K562 (cell line): ENCODE data around the gene PODXL2. TPM values are rescaled to one million over a fixed set of nuclear protein-coding genes. Genes with fewer than 3 reads are reported as not detected.

Experiments used
- ATAC-seq: fragments of 200-7000 bp; cut with Tn5 transposase; 3 replicates; pipeline ENCODE4 v1.9.1; 2020; ENCODE audit warnings: moderate library complexity
- BruUV-seq: library from RNA; stranded (reverse); fragments of 400-500 nt; replicated peaks from 2 replicates; lab custom pipeline; 2021; lab: Mats Ljungman, UMichigan
- CTCF ChIA-PET: fragments of 300-600 bp; formaldehyde crosslinking; extraction: SDS; loops from one replicate; lab custom pipeline; 2021; ENCODE audit warnings: low intra/inter-chr PET ratio; lab: Yijun Ruan, JAX
- POLR2A ChIA-PET: fragments of 300-600, 350-650 bp; sonication (Branson Sonifier 250); formaldehyde crosslinking; extraction: SDS; loops from one replicate; lab custom pipeline; 2021; ENCODE audit warnings: antibody characterized with exemption, inconsistent platforms; lab: Yijun Ruan, JAX
- DNase-seq, 4 experiments: peaks; one replicate each; pipeline versions ENCODE4 v3.0.0 to v3.0.0-alpha.2; 2011 to 2018; ENCODE audit warnings: low spot score in 3 of 4, mixed read lengths in 3 of 4; ENCODE audit errors: extremely low read depth in 1 of 4
- FAIRE-seq: peaks from 2 replicates; lab custom pipeline; 2011; peaks lifted over from hg19 to GRCh38; lab: Jason Lieb, UNC
- H2AFZ ChIP-seq: 2 replicates; pipeline ENCODE4 v1.6.0; 2011; ENCODE audit warnings: low read depth, low read length, control low read depth, inconsistent platforms
- H3K27ac ChIP-seq: fragments of 200-600 bp; 3 replicates; pipeline ENCODE4 v1.8.0; 2011; ENCODE audit warnings: low read depth, mild to moderate bottlenecking, control low read depth, inconsistent platforms, low read length, moderate library complexity, mixed read lengths; ENCODE audit errors: extremely low read depth
- H3K27me3 ChIP-seq, 2 experiments: fragments of 300-600 bp in 1 of 2; 2 replicates in 1 of 2; 3 replicates in 1 of 2; pipeline versions ENCODE4 v1.6.0 to v1.8.0; 2011; ENCODE audit warnings: inconsistent platforms in 2 of 2, low read length in 2 of 2, mild to moderate bottlenecking in 1 of 2, mixed read lengths in 1 of 2, moderate library complexity in 1 of 2; ENCODE audit not compliant: control insufficient read depth in 2 of 2, insufficient read depth in 2 of 2
- H3K36me3 ChIP-seq: fragments of 300-600 bp; 3 replicates; pipeline ENCODE4 v1.8.0; 2011; ENCODE audit warnings: mild to moderate bottlenecking, low read length, inconsistent platforms; ENCODE audit not compliant: control insufficient read depth, insufficient read depth
- H3K4me1 ChIP-seq, 2 experiments: fragments of 200-600 bp in 1 of 2; replicated peaks in 1 of 2; 2 replicates in 1 of 2; 3 replicates in 1 of 2; pipeline versions ENCODE4 v1.5.1 to v1.8.0; 2011; ENCODE audit warnings: inconsistent platforms in 2 of 2, low read length in 2 of 2, mild to moderate bottlenecking in 1 of 2, mixed read lengths in 1 of 2, moderate library complexity in 1 of 2; ENCODE audit not compliant: control insufficient read depth in 2 of 2, insufficient read depth in 2 of 2
- H3K4me2 ChIP-seq: 2 replicates; pipeline ENCODE4 v1.6.1; 2011; ENCODE audit warnings: low read length, control low read depth, inconsistent platforms, mixed read lengths; ENCODE audit not compliant: insufficient read depth
- H3K4me3 ChIP-seq: fragments of 200-600 bp; sonication (generic), shearing (Covaris generic); 2 replicates; pipeline ENCODE4 v1.5.1; 2016; ENCODE audit warnings: control low read depth, inconsistent platforms
- H3K79me2 ChIP-seq: fragments of 200-600 bp; 3 replicates; pipeline ENCODE4 v1.8.0; 2011; ENCODE audit warnings: low read length, inconsistent platforms; ENCODE audit not compliant: control insufficient read depth, insufficient read depth
- H3K9ac ChIP-seq, 2 experiments: 2 replicates each; pipeline versions ENCODE4 v1.6.0 to v1.6.1; 2011; ENCODE audit warnings: low read depth in 2 of 2, low read length in 2 of 2, control low read depth in 1 of 2, inconsistent platforms in 1 of 2, mild to moderate bottlenecking in 1 of 2, mixed read lengths in 1 of 2; ENCODE audit not compliant: insufficient read depth in 1 of 2
- H3K9me1 ChIP-seq: one replicate; pipeline ENCODE4 v1.6.0; 2011; ENCODE audit warnings: inconsistent platforms, mild to moderate bottlenecking, low read length, moderate library complexity; ENCODE audit not compliant: control insufficient read depth, insufficient read depth
- H3K9me3 ChIP-seq: replicated peaks from 2 replicates; pipeline ENCODE4 v1.5.1; 2011; ENCODE audit warnings: low read depth, low read length, inconsistent platforms; ENCODE audit not compliant: control insufficient read depth, insufficient read depth
- H4K20me1 ChIP-seq: replicated peaks from 2 replicates; pipeline ENCODE4 v1.6.1; 2011; ENCODE audit warnings: low read length, inconsistent platforms, mixed read lengths; ENCODE audit not compliant: control insufficient read depth, insufficient read depth
- ATF3 ChIP-seq, 2 experiments: fragments of 450-650 bp in 1 of 2; sonication (generic) in 1 of 2; formaldehyde crosslinking in 1 of 2; IDR thresholded peaks in 1 of 2; conservative IDR thresholded peaks in 1 of 2; 2 replicates each; pipeline versions ENCODE4 v1.6.1 to v1.8.1; 2016 to 2023; ENCODE audit warnings: mild to moderate bottlenecking in 2 of 2, moderate library complexity in 2 of 2, inconsistent platforms in 1 of 2, missing genetic modification reagents in 1 of 2
- E2F5 ChIP-seq: sonication (generic); formaldehyde crosslinking; IDR thresholded peaks from 2 replicates; pipeline ENCODE4 v1.8.0; 2022; ENCODE audit warnings: mild to moderate bottlenecking, missing genetic modification reagents
- GABPB1 ChIP-seq: sonication (generic); formaldehyde crosslinking; IDR thresholded peaks from 2 replicates; pipeline ENCODE4 v1.8.0; 2022; ENCODE audit warnings: mild to moderate bottlenecking, missing genetic modification reagents
- HCFC1 ChIP-seq: IDR thresholded peaks from 2 replicates; pipeline ENCODE4 v1.6.1; 2012; ENCODE audit warnings: low read depth, low read length, improper control_type of control experiment
- JUNB ChIP-seq: fragments of 450-650 bp; formaldehyde crosslinking; conservative IDR thresholded peaks from 2 replicates; pipeline ENCODE4 v1.4.0; 2020; ENCODE audit warnings: mild to moderate bottlenecking
- LARP7 ChIP-seq: fragments of 450-650 bp; IDR thresholded peaks from 2 replicates; pipeline ENCODE4 v1.6.1; 2016
- MTA2 ChIP-seq: fragments of 450-650 bp; IDR thresholded peaks from 2 replicates; pipeline ENCODE4 v1.6.1; 2016; ENCODE audit warnings: low read depth
- NR1H2 ChIP-seq: sonication (generic); formaldehyde crosslinking; IDR thresholded peaks from 2 replicates; pipeline ENCODE4 v1.4.0; 2020; ENCODE audit warnings: mild to moderate bottlenecking, missing genetic modification reagents
- PREB ChIP-seq: sonication (generic); formaldehyde crosslinking; IDR thresholded peaks from 2 replicates; pipeline ENCODE4 v1.8.1; 2023; ENCODE audit warnings: mild to moderate bottlenecking, missing genetic modification reagents
- RBBP5 ChIP-seq: fragments of 200-600 bp; sonication (generic); IDR thresholded peaks from 2 replicates; pipeline ENCODE4 v1.6.1; 2012; ENCODE audit warnings: borderline replicate concordance, mild to moderate bottlenecking, low read length, control low read depth, inconsistent platforms; ENCODE audit not compliant: insufficient read depth, poor library complexity, severe bottlenecking
- RCOR1 ChIP-seq, 2 experiments: IDR thresholded peaks; 2 replicates each; pipeline ENCODE4 v1.6.1; 2012; ENCODE audit warnings: low read depth in 2 of 2, low read length in 2 of 2, borderline replicate concordance in 1 of 2, improper control_type of control experiment in 1 of 2
- TAF1 ChIP-seq: IDR thresholded peaks from 2 replicates; pipeline ENCODE4 v1.6.1; 2011; ENCODE audit warnings: mild to moderate bottlenecking, low read length, moderate library complexity; ENCODE audit not compliant: insufficient read depth, control insufficient read depth, severe bottlenecking; ENCODE audit errors: extremely low read depth
- ZNF24 ChIP-seq: fragments of 450-650 bp; IDR thresholded peaks from 2 replicates; pipeline ENCODE4 v1.6.1; 2016
- ZNF431 ChIP-seq: sonication (generic); formaldehyde crosslinking; IDR thresholded peaks from 2 replicates; pipeline ENCODE4 v1.8.0; 2022; ENCODE audit warnings: mild to moderate bottlenecking, missing genetic modification reagents
- WGBS: fragments of 100-300 bp; shearing (Covaris generic); methylation state at CpG from one replicate; pipeline ENCODE4 v1.1.6; 2016; ENCODE audit warnings: low coverage, mixed read lengths; ENCODE audit not compliant: insufficient coverage; ENCODE audit errors: missing lambda C conversion rate; 5-methylcytosine and 5-hydroxymethylcytosine counted together
- in situ Hi-C: fragments of 300-500 bp; cut with MboI; formaldehyde crosslinking; loops from 4 replicates; pipeline ENCODE4 v1.15.0; 2018; ENCODE audit warnings: inconsistent platforms, mixed read lengths
- intact Hi-C: fragments of 100-400 bp; cut with micrococcal nuclease; formaldehyde crosslinking; loops from 2 replicates; pipeline ENCODE4 v1.14.2; 2022
- polyA plus RNA-seq, 8 experiments: library from polyadenylated mRNA; depleted of rRNA in 4 of 8; stranded (reverse) in 5 of 8; unstranded in 3 of 8; fragments of >200 nt; fragmentation: Nextera tagmentation in 2 of 8; fragmentation: Illumina TruSeq in 1 of 8; extraction: Ambion mirVana in 2 of 8; extraction: Trizol in 1 of 8; gene quantifications; 2 replicates each; pipeline versions ENCODE4 v1.2.1 to v1.2.3, GENCODE V29; 2011 to 2014; ENCODE audit warnings: inconsistent platforms in 1 of 8, missing spikeins in 1 of 8
- total RNA-seq, 7 experiments: library from RNA; depleted of rRNA in 6 of 7; stranded (reverse); fragments of >200 nt in 6 of 7; fragmentation: Illumina TruSeq in 2 of 7; extraction: Trizol in 2 of 7; gene quantifications; 2 replicates each; pipeline versions ENCODE4 v1.2.1 to v1.2.3, GENCODE V29; 2011 to 2021; ENCODE audit warnings: low replicate concordance in 1 of 7
- TF ChIP-seq, protein P1 (sequence below): sonication (generic); formaldehyde crosslinking; IDR thresholded peaks from 2 replicates; pipeline ENCODE4 v1.8.0; 2022; ENCODE audit warnings: mild to moderate bottlenecking, missing genetic modification reagents

The PODXL2 gene
- total and polyA plus RNA-seq, 9 of the 15 experiments (the other 6 are each of a cell fraction or from before 2014, with no cell fraction given) = 0.03 to 52.5 (median 21.9) TPM

GRCh38 chr3:127590593-127591465 lies 38.2 kb upstream of the PODXL2 start, which contains the start of gene TPRA1 (continued):
- TF ChIP-seq ZNF431 (CRISPR knock-in tag) = no peak
- no peak for TF ChIP-seq JUNB
- TF ChIP-seq RBBP5 = no peak
- peak; percentile 22; the same call in 1 of the 2 replicates for TF ChIP-seq GABPB1 (CRISPR knock-in tag)
- TF ChIP-seq E2F5 (CRISPR knock-in tag) = no peak
- no peak for TF ChIP-seq TAF1
- TF ChIP-seq HCFC1 = no peak; the same call in 1 of the 2 replicates

DNA sequence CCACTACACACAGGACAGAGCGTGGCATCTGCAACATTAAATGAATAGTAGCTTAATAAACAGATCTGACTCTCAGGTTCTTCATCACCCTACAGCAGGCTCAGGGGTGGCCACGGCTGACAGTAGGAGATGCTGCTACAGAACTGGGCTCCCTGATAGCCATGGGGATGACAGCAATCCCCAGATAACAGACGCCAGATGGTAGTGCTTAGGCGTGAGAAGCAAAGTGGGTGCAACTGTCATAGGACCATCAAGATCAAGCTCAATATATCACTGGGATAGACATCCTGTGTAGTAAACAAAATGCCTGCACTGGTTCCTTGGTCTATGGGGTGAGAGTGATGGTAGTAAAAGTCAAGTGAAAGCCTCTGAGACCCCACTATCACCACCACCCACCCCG lies 35.8 kb upstream of the PODXL2 start:
- H3K27me3 ChIP-seq = no peaks in the 10 kb centered on the region
- POLR2A ChIA-PET = no interaction called here
- WGBS = 38% methylated on average over 4 of the region's 5 CpGs
- CTCF ChIA-PET = no interaction called here
- no peaks in the 10 kb centered on the region; the same call in 1 of the 2 replicates for H4K20me1 ChIP-seq
- no peak overlapping the region for H3K4me3 ChIP-seq
- DNase-seq (peak; percentile 29 to 50 (median 38)), ATAC-seq (no peak), FAIRE-seq (no peak)
- H3K9me3 ChIP-seq = no peaks in the 10 kb centered on the region
- no peak overlapping the region for H3K9ac ChIP-seq
- no peak overlapping the region for H2AFZ ChIP-seq
- in situ Hi-C loops (no loop called here), intact Hi-C loops (no loop called here)
- peaks cover 46 to 56% of the 10 kb centered on the region in 2 experiments; a peak in 4 of 5 replicates for H3K4me1 ChIP-seq
- peaks cover 29% of the 10 kb centered on the region for H3K79me2 ChIP-seq
- H3K9me1 ChIP-seq = no peaks in the 10 kb centered on the region
- H3K27ac ChIP-seq = no peak overlapping the region
- H3K36me3 ChIP-seq = no peaks in the 10 kb centered on the region
- H3K4me2 ChIP-seq = peak overlapping the region; percentile 46; the same call in 1 of the 2 replicates
- no TSS peak for BruUV-seq
- TF ChIP-seq RCOR1 (IDR thresholded peaks at IDR 0.05; ENCODE audit: borderline replicate concordance in 1 of 2, low read depth in 2 of 2, low read length in 2 of 2) = 0 out of 4 replicates have a peak, but pooled peaks of 1 of the 2 experiments have one; percentile 5
- TF ChIP-seq MTA2 = 0 out of 2 replicates have a peak, but pooled peaks have one; percentile 14
- TF ChIP-seq PREB (CRISPR knock-in tag) = no peak
- TF ChIP-seq, protein P1, sequence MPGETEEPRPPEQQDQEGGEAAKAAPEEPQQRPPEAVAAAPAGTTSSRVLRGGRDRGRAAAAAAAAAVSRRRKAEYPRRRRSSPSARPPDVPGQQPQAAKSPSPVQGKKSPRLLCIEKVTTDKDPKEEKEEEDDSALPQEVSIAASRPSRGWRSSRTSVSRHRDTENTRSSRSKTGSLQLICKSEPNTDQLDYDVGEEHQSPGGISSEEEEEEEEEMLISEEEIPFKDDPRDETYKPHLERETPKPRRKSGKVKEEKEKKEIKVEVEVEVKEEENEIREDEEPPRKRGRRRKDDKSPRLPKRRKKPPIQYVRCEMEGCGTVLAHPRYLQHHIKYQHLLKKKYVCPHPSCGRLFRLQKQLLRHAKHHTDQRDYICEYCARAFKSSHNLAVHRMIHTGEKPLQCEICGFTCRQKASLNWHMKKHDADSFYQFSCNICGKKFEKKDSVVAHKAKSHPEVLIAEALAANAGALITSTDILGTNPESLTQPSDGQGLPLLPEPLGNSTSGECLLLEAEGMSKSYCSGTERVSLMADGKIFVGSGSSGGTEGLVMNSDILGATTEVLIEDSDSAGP (CRISPR knock-in tag) = no peak
- TF ChIP-seq ATF3 (IDR thresholded peaks at IDR 0.05) = no peak
- TF ChIP-seq ATF3 (CRISPR knock-in tag; conservative IDR thresholded peaks at IDR 0.05) = no peak
- no peak for TF ChIP-seq ZNF24
- TF ChIP-seq NR1H2 (CRISPR knock-in tag) = no peak
- TF ChIP-seq LARP7 = no peak
